NOMO-1 (cell line): Measurements from ENCODE around the gene IFIT1B.
"Not testable (repeated sequence)": the region's sequence is repeated elsewhere in the genome, so short reads cannot be mapped to it uniquely, and the experiment has no call there.

Experiments used
- DNase-seq, 2 experiments: peaks; one replicate each; lab custom pipeline; 2025; ENCODE audit not compliant: unreplicated experiment in 2 of 2; lab: John Stamatoyannopoulos, UW

IFIT1B gene

GRCh38 chr10:89377705-89378637 lies at the start of gene IFIT1B:
TSS of gene IFIT1B (plus strand) at chr10:89378056. CDS start at chr10:89378136, 80 bp downstream.
- no peak for DNase-seq

- DNase-seq: no peak
Measured at GRCh38 chr10:89329151-89329550, 48.7 kb upstream of the IFIT1B start.

- DNase-seq: not testable (repeated sequence)
Measured at GRCh38 chr10:89330014-89330413, 47.8 kb upstream of the IFIT1B start.

GRCh38 chr10:89330537-89331212 lies 47.2 kb upstream of the IFIT1B start:
- no peak for DNase-seq

GRCh38 chr10:89331487-89332122 lies 46.3 kb upstream of the IFIT1B start:
- not testable (repeated sequence) for DNase-seq

GRCh38 chr10:89332123-89332633 lies 45.7 kb upstream of the IFIT1B start:
- DNase-seq: peak in 1 of 2 experiments; percentile 83

- no peak for DNase-seq
Measured at GRCh38 chr10:89335226-89335625, 42.6 kb upstream of the IFIT1B start.

GRCh38 chr10:89336241-89336640 lies 41.6 kb upstream of the IFIT1B start:
- no peak for DNase-seq

GRCh38 chr10:89337484-89337883 lies 40.4 kb upstream of the IFIT1B start:
- no peak for DNase-seq

- DNase-seq: no peak
Measured at GRCh38 chr10:89338713-89339112, 39.1 kb upstream of the IFIT1B start.

GRCh38 chr10:89339875-89340274 lies 38.0 kb upstream of the IFIT1B start:
- no peak for DNase-seq

- DNase-seq: no peak
Measured at GRCh38 chr10:89341649-89342048, 36.2 kb upstream of the IFIT1B start.

GRCh38 chr10:89342206-89342958 lies 35.5 kb upstream of the IFIT1B start:
- DNase-seq: no peak

GRCh38 chr10:89343089-89343767 lies 34.6 kb upstream of the IFIT1B start:
- DNase-seq: no peak

- DNase-seq: no peak
Measured at GRCh38 chr10:89344156-89344555, 33.7 kb upstream of the IFIT1B start.

GRCh38 chr10:89345367-89346000 lies 32.4 kb upstream of the IFIT1B start:
- no peak for DNase-seq

- DNase-seq: peak in 1 of 2 experiments; percentile 15
Measured at GRCh38 chr10:89346405-89347254, 31.2 kb upstream of the IFIT1B start.

- DNase-seq: no peak
Measured at GRCh38 chr10:89347701-89348457, 30.0 kb upstream of the IFIT1B start.
